Stimulated activated CD8-positive, alpha-beta memory T cell treated with anti-CD3 and anti-CD28 coated beads, Interleukin-7, amount 100 ng/mL, for 24 hours (primary cell): Measurements from ENCODE around the gene TJP2.

Experiments used
- DNase-seq: peaks from one replicate; pipeline ENCODE4 v3.0.0-alpha.2; 2020; ENCODE audit warnings: low read depth

Gene TJP2

GRCh38 chr9:69191231-69191630 lies 17.2 kb downstream of the TJP2 start:
- DNase-seq = no peak

GRCh38 chr9:69192214-69192613 lies 18.1 kb downstream of the TJP2 start:
- DNase-seq = no peak

GRCh38 chr9:69193685-69194032 lies 19.6 kb downstream of the TJP2 start:
- no peak for DNase-seq

GRCh38 chr9:69194702-69195418 lies 20.8 kb downstream of the TJP2 start:
- DNase-seq = no peak

- no peak for DNase-seq
These were observed 21.6 kb downstream of the TJP2 start for GRCh38 chr9:69195668-69196067.

GRCh38 chr9:69197687-69198086 lies 23.6 kb downstream of the TJP2 start:
- DNase-seq = no peak

GRCh38 chr9:69198521-69199220 lies 24.6 kb downstream of the TJP2 start:
- DNase-seq = no peak

- DNase-seq = no peak
These were observed 25.8 kb downstream of the TJP2 start for GRCh38 chr9:69199769-69200470.

GRCh38 chr9:69202556-69202955 lies 28.5 kb downstream of the TJP2 start:
- DNase-seq = no peak

- DNase-seq = no peak
These were observed 30.2 kb downstream of the TJP2 start for GRCh38 chr9:69204326-69204725.

GRCh38 chr9:69204849-69205248 lies 30.8 kb downstream of the TJP2 start:
- DNase-seq = no peak

GRCh38 chr9:69206047-69206446 lies 32.0 kb downstream of the TJP2 start:
- DNase-seq = no peak

- DNase-seq = no peak
These were observed 33.4 kb downstream of the TJP2 start for GRCh38 chr9:69207503-69207902.

GRCh38 chr9:69211424-69212036 lies 37.5 kb downstream of the TJP2 start:
- no peak for DNase-seq

- DNase-seq = no peak
These were observed 39.6 kb downstream of the TJP2 start for GRCh38 chr9:69213647-69214046.

- DNase-seq = no peak
These were observed 40.9 kb downstream of the TJP2 start for GRCh38 chr9:69214939-69215338.

GRCh38 chr9:69215774-69216485 lies 41.9 kb downstream of the TJP2 start:
- DNase-seq = no peak

GRCh38 chr9:69218166-69218565 lies 44.1 kb downstream of the TJP2 start:
- no peak for DNase-seq

GRCh38 chr9:69221036-69221435 lies 47.0 kb downstream of the TJP2 start:
- DNase-seq = no peak

- no peak for DNase-seq
These were observed 48.9 kb downstream of the TJP2 start for GRCh38 chr9:69222970-69223369.

GRCh38 chr9:69223605-69224004 lies 49.5 kb downstream of the TJP2 start:
- no peak for DNase-seq

GRCh38 chr9:69229367-69229766 lies 55.3 kb downstream of the TJP2 start:
- no peak for DNase-seq
